WTC11 (cell line): Measurements from ENCODE around the gene DGKZ. TPM values are rescaled to one million over a fixed set of nuclear protein-coding genes. Genes with fewer than 3 reads are reported as not detected.

Experiments used
- ATAC-seq: fragments of 200-7000 bp; cut with Tn5 transposase; 2 replicates; pipeline ENCODE4 v1.10.0; 2021; ENCODE audit warnings: mild to moderate bottlenecking, moderate library complexity
- CTCF ChIA-PET: fragments of 300-600 bp; sonication (Branson Sonifier 250); formaldehyde crosslinking; loops from one replicate; lab custom pipeline; 2021; ENCODE audit warnings: antibody characterized with exemption; lab: Charles Lee
- POLR2A ChIA-PET: fragments of 350-600 bp; sonication (Branson Sonifier 250); formaldehyde crosslinking; loops from one replicate; lab custom pipeline; 2021; ENCODE audit warnings: antibody characterized with exemption; lab: Charles Lee
- DNase-seq: peaks from one replicate; pipeline ENCODE4 v3.0.0; 2021; ENCODE audit warnings: low spot score
- H3K27ac Mint-ChIP-seq: 2 replicates; pipeline ENCODE4 v1.8.0; 2021; ENCODE audit warnings: mixed read lengths
- H3K27me3 Mint-ChIP-seq: 2 replicates; pipeline ENCODE4 v1.8.0; 2021; ENCODE audit warnings: low read depth, mild to moderate bottlenecking, moderate library complexity, mixed read lengths
- H3K36me3 Mint-ChIP-seq: 2 replicates; pipeline ENCODE4 v1.8.0; 2021; ENCODE audit warnings: mixed read lengths
- H3K4me1 Mint-ChIP-seq: 2 replicates; pipeline ENCODE4 v1.8.0; 2022; ENCODE audit warnings: mixed read lengths
- H3K4me3 Mint-ChIP-seq: 2 replicates; pipeline ENCODE4 v1.8.0; 2021; ENCODE audit warnings: mild to moderate bottlenecking, moderate library complexity, mixed read lengths
- H3K9me3 Mint-ChIP-seq: 2 replicates; pipeline ENCODE4 v1.8.0; 2021; ENCODE audit warnings: mixed read lengths
- CBFB ChIP-seq: sonication (generic); formaldehyde crosslinking; IDR thresholded peaks from 2 replicates; pipeline ENCODE4 v1.8.1; 2022; ENCODE audit warnings: mild to moderate bottlenecking, low read depth, missing genetic modification reagents
- CREB1 ChIP-seq: sonication (generic); formaldehyde crosslinking; IDR thresholded peaks from 2 replicates; pipeline ENCODE4 v1.8.0; 2023; ENCODE audit warnings: mild to moderate bottlenecking, missing genetic modification reagents
- CTCF ChIP-seq: fragments of 200-600 bp; IDR thresholded peaks from 2 replicates; pipeline ENCODE4 v1.8.0; 2022; ENCODE audit warnings: antibody characterized with exemption
- E2F1 ChIP-seq: sonication (generic); formaldehyde crosslinking; IDR thresholded peaks from 2 replicates; pipeline ENCODE4 v1.8.0; 2022; ENCODE audit warnings: mild to moderate bottlenecking, missing genetic modification reagents
- FOXP1 ChIP-seq: sonication (generic); formaldehyde crosslinking; IDR thresholded peaks from 2 replicates; pipeline ENCODE4 v1.8.0; 2022; ENCODE audit warnings: missing genetic modification reagents, mild to moderate bottlenecking, moderate library complexity, borderline replicate concordance
- GABPB1 ChIP-seq: sonication (generic); formaldehyde crosslinking; IDR thresholded peaks from 2 replicates; pipeline ENCODE4 v1.8.1; 2023; ENCODE audit warnings: mild to moderate bottlenecking, missing genetic modification reagents
- IRF2 ChIP-seq: sonication (generic); formaldehyde crosslinking; IDR thresholded peaks from 2 replicates; pipeline ENCODE4 v1.8.0; 2022; ENCODE audit warnings: low read depth, missing genetic modification reagents, borderline replicate concordance
- MAX ChIP-seq: sonication (generic); formaldehyde crosslinking; IDR thresholded peaks from 2 replicates; pipeline ENCODE4 v1.8.0; 2022; ENCODE audit warnings: mild to moderate bottlenecking, missing genetic modification reagents
- MLX ChIP-seq: sonication (generic); formaldehyde crosslinking; IDR thresholded peaks from 2 replicates; pipeline ENCODE4 v1.8.1; 2023; ENCODE audit warnings: mild to moderate bottlenecking, missing genetic modification reagents, moderate library complexity
- MYBL2 ChIP-seq: sonication (generic); formaldehyde crosslinking; IDR thresholded peaks from 2 replicates; pipeline ENCODE4 v1.8.1; 2023; ENCODE audit warnings: mild to moderate bottlenecking, moderate library complexity, missing genetic modification reagents
- NFE2L1 ChIP-seq: sonication (generic); formaldehyde crosslinking; IDR thresholded peaks from 2 replicates; pipeline ENCODE4 v1.8.1; 2023; ENCODE audit warnings: missing genetic modification reagents
- NFYB ChIP-seq: sonication (generic); formaldehyde crosslinking; conservative IDR thresholded peaks from 2 replicates; pipeline ENCODE4 v1.8.0; 2022; ENCODE audit warnings: low read depth, missing genetic modification reagents
- NR1H2 ChIP-seq: sonication (generic); formaldehyde crosslinking; IDR thresholded peaks from 2 replicates; pipeline ENCODE4 v1.9.0; 2021; ENCODE audit warnings: mild to moderate bottlenecking, moderate library complexity, missing genetic modification reagents
- NR2C2 ChIP-seq: sonication (generic); formaldehyde crosslinking; IDR thresholded peaks from 2 replicates; pipeline ENCODE4 v1.8.0; 2022; ENCODE audit warnings: mild to moderate bottlenecking, missing genetic modification reagents
- PRRX2 ChIP-seq: fragments of 250-450 bp; sonication (Bioruptor Pico); IDR thresholded peaks from 2 replicates; pipeline ENCODE4 v1.8.0; 2021; ENCODE audit warnings: mild to moderate bottlenecking
- RELA ChIP-seq: sonication (generic); formaldehyde crosslinking; IDR thresholded peaks from 2 replicates; pipeline ENCODE4 v1.8.1; 2022; ENCODE audit warnings: missing genetic modification reagents, mild to moderate bottlenecking, borderline replicate concordance
- SP1 ChIP-seq: sonication (generic); formaldehyde crosslinking; conservative IDR thresholded peaks from 2 replicates; pipeline ENCODE4 v1.8.1; 2022; ENCODE audit warnings: missing genetic modification reagents
- ZNF121 ChIP-seq: sonication (generic); formaldehyde crosslinking; IDR thresholded peaks from 2 replicates; pipeline ENCODE4 v1.8.0; 2023; ENCODE audit warnings: missing genetic modification reagents
- ZNF232 ChIP-seq: sonication (generic); formaldehyde crosslinking; IDR thresholded peaks from 2 replicates; pipeline ENCODE4 v1.8.0; 2022; ENCODE audit warnings: mild to moderate bottlenecking, missing genetic modification reagents
- ZNF317 ChIP-seq: sonication (generic); formaldehyde crosslinking; IDR thresholded peaks from 2 replicates; pipeline ENCODE4 v1.8.1; 2023; ENCODE audit warnings: low read depth, mild to moderate bottlenecking, moderate library complexity, missing genetic modification reagents, borderline replicate concordance
- ZNF416 ChIP-seq: fragments of 250-450 bp; sonication (Bioruptor Pico); IDR thresholded peaks from 2 replicates; pipeline ENCODE4 v1.9.0; 2021; ENCODE audit warnings: mild to moderate bottlenecking, inconsistent platforms
- ZSCAN18 ChIP-seq: fragments of 250-450 bp; sonication (Bioruptor Pico); IDR thresholded peaks from 2 replicates; pipeline ENCODE4 v2.1.2; 2022; ENCODE audit warnings: mild to moderate bottlenecking, moderate library complexity
- total RNA-seq: library from RNA; stranded (reverse); gene quantifications from 3 replicates; pipeline ENCODE4 v1.2.3, GENCODE V29; 2021
- TF ChIP-seq, protein P1 (sequence below): sonication (generic); formaldehyde crosslinking; IDR thresholded peaks from 2 replicates; pipeline ENCODE4 v1.8.0; 2022; ENCODE audit warnings: mild to moderate bottlenecking, missing genetic modification reagents

DGKZ gene
- total RNA-seq, 1 experiment from 2014 or later: 139 TPM

GRCh38 chr11:46352063-46352841 lies 5.0 kb downstream of the DGKZ start:
- H3K4me1 Mint-ChIP-seq: peaks cover 64% of the 10 kb centered on the region
- peak overlapping the region; percentile 89 for H3K27ac Mint-ChIP-seq
- DNase-seq (peak; percentile 86), ATAC-seq (peak; percentile 77)
- TF ChIP-seq FOXP1 (CRISPR knock-in tag) (peak; percentile 71; the same call in 1 of the 2 replicates), NFYB (CRISPR knock-in tag) (0 out of 2 replicates have a peak, but pooled peaks have one; percentile 13), ZSCAN18 (CRISPR knock-in tag) (no peak), SP1 (CRISPR knock-in tag) (0 out of 2 replicates have a peak, but pooled peaks have one; percentile 47), MAX (CRISPR knock-in tag) (peak; percentile 53; the same call in 1 of the 2 replicates), GABPB1 (peak; percentile 47; the same call in 1 of the 2 replicates), PRRX2 (no peak), NR1H2 (CRISPR knock-in tag) (no peak), CTCF (peak; percentile 98), RELA (CRISPR knock-in tag) (peak; percentile 51; the same call in 1 of the 2 replicates)
- TF ChIP-seq, protein P1, sequence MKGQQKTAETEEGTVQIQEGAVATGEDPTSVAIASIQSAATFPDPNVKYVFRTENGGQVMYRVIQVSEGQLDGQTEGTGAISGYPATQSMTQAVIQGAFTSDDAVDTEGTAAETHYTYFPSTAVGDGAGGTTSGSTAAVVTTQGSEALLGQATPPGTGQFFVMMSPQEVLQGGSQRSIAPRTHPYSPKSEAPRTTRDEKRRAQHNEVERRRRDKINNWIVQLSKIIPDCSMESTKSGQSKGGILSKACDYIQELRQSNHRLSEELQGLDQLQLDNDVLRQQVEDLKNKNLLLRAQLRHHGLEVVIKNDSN: peak; percentile 16; the same call in 1 of the 2 replicates
- peak overlapping the region; percentile 30 for H3K4me3 Mint-ChIP-seq
- peaks cover 6% of the 10 kb centered on the region; the same call in 1 of the 2 replicates for H3K36me3 Mint-ChIP-seq
- POLR2A ChIA-PET: interaction anchor here (1.0 to 1.9 kb wide), 6 partner anchors 9 to 57 kb away, joined by 3 to 13 read pairs (median 4); no protein-coding TSS in a partner anchor
- no peaks in the 10 kb centered on the region for H3K27me3 Mint-ChIP-seq
- CTCF ChIA-PET: interaction anchor here (0.5 to 8.8 kb wide), 53 partner anchors 9 to 522 kb away, joined by 3 to 231 read pairs (median 5); partner anchors contain the start of genes ARHGAP1, CHRM4, CREB3L1 and MDK
- no peaks in the 10 kb centered on the region for H3K9me3 Mint-ChIP-seq

- Mint-ChIP-seq H3K27ac (no peak overlapping the region), H3K4me1 (peaks cover 61% of the 10 kb centered on the region), H3K36me3 (peaks cover 8% of the 10 kb centered on the region), H3K27me3 (no peaks in the 10 kb centered on the region), H3K9me3 (no peaks in the 10 kb centered on the region), H3K4me3 (no peak overlapping the region)
- POLR2A ChIA-PET: interaction anchor here (1.9 kb wide), 1 partner anchor 14 kb away, joined by 5 read pairs; no protein-coding TSS in a partner anchor
- CTCF ChIA-PET: interaction anchor here (1.0 to 8.8 kb wide), 12 partner anchors 12 to 114 kb away, joined by 3 to 231 read pairs (median 28); partner anchors contain the start of genes CHRM4 and MDK
- DNase-seq (no peak), ATAC-seq (no peak)
- no peak for TF ChIP-seq ZNF416 (CRISPR knock-in tag)
- TF ChIP-seq NR2C2 (CRISPR knock-in tag): no peak
- no peak for TF ChIP-seq MLX
- no peak for TF ChIP-seq CREB1
- TF ChIP-seq E2F1: no peak
- no peak for TF ChIP-seq IRF2 (CRISPR knock-in tag)
- TF ChIP-seq NFE2L1 (CRISPR knock-in tag): no peak
- TF ChIP-seq ZNF317 (CRISPR knock-in tag): no peak
- TF ChIP-seq MYBL2 (CRISPR knock-in tag): no peak
- TF ChIP-seq CBFB (CRISPR knock-in tag): no peak
- TF ChIP-seq ZNF121 (CRISPR knock-in tag): no peak
- no peak for TF ChIP-seq ZNF232 (CRISPR knock-in tag)
- TF ChIP-seq NR1H2 (CRISPR knock-in tag): no peak
Measured at GRCh38 chr11:46353698-46354097, 6.4 kb downstream of the DGKZ start.
